H1 (cell line): Measurements from ENCODE around the gene ANKRD6. TPM values are rescaled to one million over a fixed set of nuclear protein-coding genes. Genes with fewer than 3 reads are reported as not detected.

ENCODE experiments used
- CTCF ChIA-PET: fragments of 300-600 bp; sonication (Branson Sonifier 250); formaldehyde crosslinking; loops from one replicate; lab custom pipeline; 2021; ENCODE audit not compliant: partially characterized antibody; lab: Charles Lee
- POLR2A ChIA-PET: fragments of 300-600 bp; sonication (Branson Sonifier 250); formaldehyde crosslinking; loops from one replicate; lab custom pipeline; 2021; ENCODE audit warnings: inconsistent platforms; ENCODE audit not compliant: partially characterized antibody; lab: Charles Lee
- DNase-seq, 2 experiments: peaks; one replicate each; pipeline versions ENCODE4 v3.0.0 to v3.0.0-alpha.2; 2010 to 2022; ENCODE audit warnings: low spot score in 2 of 2, low read depth in 1 of 2, mixed read lengths in 1 of 2
- FAIRE-seq: peaks from 2 replicates; lab custom pipeline; 2011; peaks lifted over from hg19 to GRCh38; lab: Jason Lieb, UNC
- H2AFZ ChIP-seq: 2 replicates; pipeline ENCODE4 v1.8.1; 2012; ENCODE audit warnings: low read length, inconsistent platforms
- H2AK5ac ChIP-seq: 2 replicates; pipeline ENCODE4 v1.6.1; 2013; ENCODE audit warnings: low read depth, low read length
- H2BK120ac ChIP-seq: replicated peaks from 2 replicates; pipeline ENCODE3; 2013; ENCODE audit warnings: low read depth, low read length, inconsistent platforms
- H2BK12ac ChIP-seq: 2 replicates; pipeline ENCODE4 v1.6.1; 2013; ENCODE audit warnings: low read depth, low read length
- H2BK15ac ChIP-seq: 2 replicates; pipeline ENCODE4 v1.6.1; 2013; ENCODE audit warnings: low read length
- H2BK20ac ChIP-seq: 2 replicates; pipeline ENCODE4 v1.6.1; 2013; ENCODE audit warnings: low read length
- H2BK5ac ChIP-seq: 2 replicates; pipeline ENCODE4 v1.6.1; 2013; ENCODE audit warnings: low read depth, low read length
- H3K14ac ChIP-seq: 2 replicates; pipeline ENCODE4 v1.6.1; 2013; ENCODE audit warnings: inconsistent platforms; ENCODE audit not compliant: insufficient read length
- H3K18ac ChIP-seq: 2 replicates; pipeline ENCODE4 v1.6.1; 2013; ENCODE audit warnings: low read length; ENCODE audit errors: extremely low read depth
- H3K23ac ChIP-seq: 2 replicates; pipeline ENCODE4 v1.6.1; 2013; ENCODE audit warnings: inconsistent platforms; ENCODE audit not compliant: insufficient read length
- H3K23me2 ChIP-seq: 2 replicates; pipeline ENCODE4 v1.6.1; 2013; ENCODE audit warnings: low read depth, low read length
- H3K27ac ChIP-seq: 2 replicates; pipeline ENCODE4 v1.6.1; 2011; ENCODE audit warnings: low read depth, low read length, inconsistent platforms
- H3K27me3 ChIP-seq, 4 experiments: replicated peaks in 1 of 4; 1 replicate in 1 of 4; 2 replicates in 3 of 4; pipeline versions ENCODE4 v1.6.1 to v1.8.1; 2011 to 2013; ENCODE audit warnings: low read length in 3 of 4, mild to moderate bottlenecking in 3 of 4, inconsistent platforms in 2 of 4, mixed read lengths in 2 of 4, moderate library complexity in 1 of 4; ENCODE audit not compliant: control insufficient read depth in 3 of 4, insufficient read depth in 3 of 4; ENCODE audit errors: extremely low read depth in 1 of 4
- H3K36me3 ChIP-seq, 4 experiments: 2 replicates each; pipeline versions ENCODE4 v1.6.1 to v1.8.1; 2011 to 2013; ENCODE audit warnings: mild to moderate bottlenecking in 4 of 4, low read length in 3 of 4, moderate library complexity in 2 of 4, control low read depth in 1 of 4, inconsistent platforms in 1 of 4; ENCODE audit not compliant: insufficient read depth in 4 of 4, control insufficient read depth in 2 of 4
- H3K4ac ChIP-seq: replicated peaks from 2 replicates; pipeline ENCODE3; 2013; ENCODE audit warnings: low read length, low read depth, mixed read lengths, inconsistent platforms; ENCODE audit not compliant: insufficient read length
- H3K4me1 ChIP-seq, 4 experiments: replicated peaks in 1 of 4; 1 replicate in 1 of 4; 2 replicates in 3 of 4; pipeline versions ENCODE4 v1.6.1 to v1.8.1; 2011 to 2013; ENCODE audit warnings: low read length in 3 of 4, inconsistent platforms in 2 of 4, mixed read lengths in 1 of 4; ENCODE audit not compliant: insufficient read depth in 4 of 4, control insufficient read depth in 3 of 4
- H3K4me2 ChIP-seq, 2 experiments: 2 replicates each; pipeline versions ENCODE4 v1.6.1 to v1.8.1; 2011 to 2013; ENCODE audit warnings: low read depth in 2 of 2, low read length in 2 of 2, control low read depth in 1 of 2, inconsistent platforms in 1 of 2, mild to moderate bottlenecking in 1 of 2; ENCODE audit not compliant: insufficient read depth in 1 of 2
- H3K4me3 ChIP-seq, 4 experiments: fragments of 200-600, 300-600 bp in 1 of 4; sonication (generic), shearing (Covaris generic), sonication (Bioruptor Twin) in 1 of 4; 2 replicates each; pipeline versions ENCODE4 v1.5.1 to v1.8.1; 2011 to 2016; ENCODE audit warnings: low read length in 4 of 4, low read depth in 3 of 4, control low read depth in 2 of 4, inconsistent platforms in 2 of 4, mild to moderate bottlenecking in 2 of 4, mixed read lengths in 1 of 4, moderate library complexity in 1 of 4; ENCODE audit not compliant: insufficient read depth in 2 of 4; ENCODE audit errors: extremely low read depth in 1 of 4
- H3K56ac ChIP-seq: replicated peaks from 2 replicates; pipeline ENCODE3; 2013; ENCODE audit warnings: low read depth, mild to moderate bottlenecking, mixed read lengths, low read length, inconsistent platforms; ENCODE audit not compliant: insufficient read length
- H3K79me1 ChIP-seq: 2 replicates; pipeline ENCODE4 v1.6.1; 2013; ENCODE audit warnings: low read depth, low read length, control low read depth
- H3K79me2 ChIP-seq, 2 experiments: 2 replicates each; pipeline versions ENCODE4 v1.6.1 to v1.8.1; 2012 to 2013; ENCODE audit warnings: low read length in 2 of 2, mild to moderate bottlenecking in 2 of 2, inconsistent platforms in 1 of 2; ENCODE audit not compliant: insufficient read depth in 2 of 2, control insufficient read depth in 1 of 2
- H3K9ac ChIP-seq, 4 experiments: replicated peaks in 1 of 4; 1 replicate in 1 of 4; 2 replicates in 3 of 4; pipeline versions ENCODE4 v1.6.1 to v1.8.1; 2011 to 2013; ENCODE audit warnings: low read depth in 3 of 4, low read length in 3 of 4, control low read depth in 2 of 4, mild to moderate bottlenecking in 2 of 4, moderate library complexity in 2 of 4, inconsistent platforms in 1 of 4; ENCODE audit errors: extremely low read depth in 1 of 4
- H3K9me3 ChIP-seq, 2 experiments: 2 replicates each; pipeline versions ENCODE4 v1.6.1 to v1.8.1; 2012 to 2013; ENCODE audit warnings: mild to moderate bottlenecking in 2 of 2, moderate library complexity in 2 of 2, control low read depth in 1 of 2, inconsistent platforms in 1 of 2, low read depth in 1 of 2, low read length in 1 of 2, mixed read lengths in 1 of 2; ENCODE audit not compliant: insufficient read depth in 2 of 2
- H4K20me1 ChIP-seq, 2 experiments: replicated peaks in 1 of 2; 2 replicates each; pipeline versions ENCODE3 to v1.8.1; 2011 to 2013; ENCODE audit warnings: inconsistent platforms in 2 of 2, low read length in 2 of 2, mild to moderate bottlenecking in 1 of 2; ENCODE audit not compliant: insufficient read depth in 2 of 2, control insufficient read depth in 1 of 2
- H4K5ac ChIP-seq: 2 replicates; pipeline ENCODE4 v1.6.1; 2013; ENCODE audit warnings: low read length, low read depth, mixed read lengths, inconsistent platforms; ENCODE audit not compliant: insufficient read length
- H4K8ac ChIP-seq: 2 replicates; pipeline ENCODE4 v1.8.0; 2013; ENCODE audit warnings: mild to moderate bottlenecking, moderate library complexity, low read length, inconsistent platforms; ENCODE audit not compliant: insufficient read depth; ENCODE audit errors: extremely low read depth
- H4K91ac ChIP-seq: replicated peaks from 2 replicates; pipeline ENCODE3; 2013; ENCODE audit warnings: low read length, mixed read lengths, inconsistent platforms; ENCODE audit not compliant: insufficient read length
- ATF3 ChIP-seq: IDR thresholded peaks from 2 replicates; pipeline ENCODE4 v1.6.1; 2011; ENCODE audit warnings: low read depth, mild to moderate bottlenecking, low read length; ENCODE audit not compliant: insufficient read depth
- CBX5 ChIP-seq: fragments of 300-800, 300-1000 bp; sonication (generic); IDR thresholded peaks from 2 replicates; pipeline ENCODE4 v1.7.1; 2016; ENCODE audit warnings: antibody characterized with exemption, low read length, low read depth
- CHD2 ChIP-seq: IDR thresholded peaks from 2 replicates; pipeline ENCODE4 v1.6.1; 2012; ENCODE audit warnings: low read length, improper control_type of control experiment
- CTBP2 ChIP-seq: IDR thresholded peaks from 2 replicates; pipeline ENCODE4 v1.7.0; 2011; ENCODE audit warnings: borderline replicate concordance, mild to moderate bottlenecking, moderate library complexity, mixed read lengths, low read length; ENCODE audit not compliant: insufficient read depth, insufficient read length
- EGR1 ChIP-seq: IDR thresholded peaks from 2 replicates; pipeline ENCODE4 v1.6.1; 2011; ENCODE audit warnings: low read depth, low read length, borderline replicate concordance
- TAF1 ChIP-seq: IDR thresholded peaks from 2 replicates; pipeline ENCODE4 v1.6.1; 2011; ENCODE audit warnings: mild to moderate bottlenecking, low read depth, low read length
- TEAD4 ChIP-seq: IDR thresholded peaks from 2 replicates; pipeline ENCODE4 v1.6.1; 2012; ENCODE audit warnings: low read depth, low read length, inconsistent platforms, mixed read lengths
- WGBS, 2 experiments: shearing (Covaris generic) in 1 of 2; methylation state at CpG; one replicate each; pipeline versions ENCODE4 v1.1.6 to v1.1.7; 2013 to 2015; ENCODE audit warnings: low lambda C conversion rate in 2 of 2, mixed read lengths in 2 of 2, inconsistent platforms in 1 of 2, low coverage in 1 of 2, missing lambda C conversion rate in 1 of 2; ENCODE audit not compliant: insufficient replicate concordance in 2 of 2, insufficient coverage in 1 of 2, insufficient read length in 1 of 2; ENCODE audit errors: extremely low coverage in 1 of 2, missing lambda C conversion rate in 1 of 2; 5-methylcytosine and 5-hydroxymethylcytosine counted together
- polyA plus RNA-seq, 7 experiments: library from polyadenylated mRNA; depleted of rRNA in 3 of 7; stranded (reverse) in 5 of 7; unstranded in 2 of 7; fragments of >200 nt in 5 of 7; fragments of 200-250 nt in 2 of 7; gene quantifications; 1 replicate in 5 of 7; 2 replicates in 1 of 7; 4 replicates in 1 of 7; pipeline versions ENCODE4 v1.2.1 to v1.2.3, GENCODE V29; 2011 to 2013; ENCODE audit warnings: missing spikeins in 2 of 7, mixed read lengths in 2 of 7
- total RNA-seq: library from RNA; stranded (reverse); fragmentation: NEBNext Ultra II Directional; extraction: Animal tissue kit (Norgen Biotek cat#: 25700); gene quantifications from 2 replicates; pipeline ENCODE4 v1.2.1, GENCODE V29; 2021

The ANKRD6 gene
- total and polyA plus RNA-seq, 2 of the 8 experiments (the other 6 are each of a cell fraction or from before 2014, with no cell fraction given): 5.9 to 12.8 TPM

GRCh38 chr6:89416796-89417195 lies 16.2 kb upstream of the ANKRD6 start:
- no peak overlapping the region for H3K4ac ChIP-seq
- H3K23me2 ChIP-seq: peaks cover 6% of the 10 kb centered on the region; the same call in 1 of the 2 replicates
- no peak overlapping the region for H2AFZ ChIP-seq
- CTCF ChIA-PET: interaction anchor here (0.8 to 4.0 kb wide), 9 partner anchors 15 to 196 kb away, joined by 3 to 25 read pairs (median 8); no protein-coding TSS in a partner anchor
- no peak overlapping the region for H3K4me3 ChIP-seq
- no peak overlapping the region for H4K5ac ChIP-seq
- H3K27me3 ChIP-seq: peaks cover 2 to 19% (median 14%) of the 10 kb centered on the region in 4 experiments
- H3K18ac ChIP-seq: no peak overlapping the region
- POLR2A ChIA-PET: no interaction called here
- no peak overlapping the region for H3K56ac ChIP-seq
- H3K79me1 ChIP-seq: no peaks in the 10 kb centered on the region; the same call in 1 of the 2 replicates
- peaks cover 4 to 7% (median 5%) of the 10 kb centered on the region in 4 experiments; a peak in 6 of 7 replicates for H3K4me1 ChIP-seq
- DNase-seq (no peak), FAIRE-seq (no peak)
- H2BK5ac ChIP-seq: no peak overlapping the region
- no peak overlapping the region for H2BK15ac ChIP-seq
- H3K23ac ChIP-seq: no peak overlapping the region
- no peak overlapping the region for H2BK12ac ChIP-seq
- no peaks in the 10 kb centered on the region for H3K36me3 ChIP-seq
- no peaks in the 10 kb centered on the region for H3K9me3 ChIP-seq
- no peak overlapping the region for H2BK20ac ChIP-seq
- no peak overlapping the region for H3K14ac ChIP-seq
- no peak overlapping the region for H3K9ac ChIP-seq
- TF ChIP-seq CBX5 (no peak), TAF1 (no peak), TEAD4 (no peak), CHD2 (no peak), CTBP2 (no peak), EGR1 (no peak), ATF3 (no peak)
- no peaks in the 10 kb centered on the region for H3K79me2 ChIP-seq
- no peak overlapping the region for H4K91ac ChIP-seq
- H2AK5ac ChIP-seq: no peak overlapping the region
- no peak overlapping the region for H3K4me2 ChIP-seq
- no peaks in the 10 kb centered on the region for H4K20me1 ChIP-seq
- 95% methylated on average over 1 of the region's 1 CpG; no CpG with 5 or more reads in 1 of the 2 experiments for WGBS, 2 experiments
- no peak overlapping the region for H3K27ac ChIP-seq
- no peak overlapping the region for H4K8ac ChIP-seq
- no peak overlapping the region for H2BK120ac ChIP-seq
